GM12874 (cell line): ENCODE data around the gene SLC25A14.

Experiments used
- TF ChIP-seq, protein P1 (sequence below): IDR thresholded peaks from 2 replicates; pipeline ENCODE4 v1.5.1; 2011; ENCODE audit warnings: low read depth, mild to moderate bottlenecking, control low read depth, low read length, moderate library complexity; ENCODE audit not compliant: insufficient read depth

SLC25A14 gene

GRCh38 chrX:130339408-130340222, at the start of gene SLC25A14:
TSS of gene SLC25A14 (plus strand) at chrX:130339919. CDS start at chrX:130340279, 360 bp downstream.
- TF ChIP-seq, protein P1, sequence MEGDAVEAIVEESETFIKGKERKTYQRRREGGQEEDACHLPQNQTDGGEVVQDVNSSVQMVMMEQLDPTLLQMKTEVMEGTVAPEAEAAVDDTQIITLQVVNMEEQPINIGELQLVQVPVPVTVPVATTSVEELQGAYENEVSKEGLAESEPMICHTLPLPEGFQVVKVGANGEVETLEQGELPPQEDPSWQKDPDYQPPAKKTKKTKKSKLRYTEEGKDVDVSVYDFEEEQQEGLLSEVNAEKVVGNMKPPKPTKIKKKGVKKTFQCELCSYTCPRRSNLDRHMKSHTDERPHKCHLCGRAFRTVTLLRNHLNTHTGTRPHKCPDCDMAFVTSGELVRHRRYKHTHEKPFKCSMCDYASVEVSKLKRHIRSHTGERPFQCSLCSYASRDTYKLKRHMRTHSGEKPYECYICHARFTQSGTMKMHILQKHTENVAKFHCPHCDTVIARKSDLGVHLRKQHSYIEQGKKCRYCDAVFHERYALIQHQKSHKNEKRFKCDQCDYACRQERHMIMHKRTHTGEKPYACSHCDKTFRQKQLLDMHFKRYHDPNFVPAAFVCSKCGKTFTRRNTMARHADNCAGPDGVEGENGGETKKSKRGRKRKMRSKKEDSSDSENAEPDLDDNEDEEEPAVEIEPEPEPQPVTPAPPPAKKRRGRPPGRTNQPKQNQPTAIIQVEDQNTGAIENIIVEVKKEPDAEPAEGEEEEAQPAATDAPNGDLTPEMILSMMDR, result no peak

DNA sequence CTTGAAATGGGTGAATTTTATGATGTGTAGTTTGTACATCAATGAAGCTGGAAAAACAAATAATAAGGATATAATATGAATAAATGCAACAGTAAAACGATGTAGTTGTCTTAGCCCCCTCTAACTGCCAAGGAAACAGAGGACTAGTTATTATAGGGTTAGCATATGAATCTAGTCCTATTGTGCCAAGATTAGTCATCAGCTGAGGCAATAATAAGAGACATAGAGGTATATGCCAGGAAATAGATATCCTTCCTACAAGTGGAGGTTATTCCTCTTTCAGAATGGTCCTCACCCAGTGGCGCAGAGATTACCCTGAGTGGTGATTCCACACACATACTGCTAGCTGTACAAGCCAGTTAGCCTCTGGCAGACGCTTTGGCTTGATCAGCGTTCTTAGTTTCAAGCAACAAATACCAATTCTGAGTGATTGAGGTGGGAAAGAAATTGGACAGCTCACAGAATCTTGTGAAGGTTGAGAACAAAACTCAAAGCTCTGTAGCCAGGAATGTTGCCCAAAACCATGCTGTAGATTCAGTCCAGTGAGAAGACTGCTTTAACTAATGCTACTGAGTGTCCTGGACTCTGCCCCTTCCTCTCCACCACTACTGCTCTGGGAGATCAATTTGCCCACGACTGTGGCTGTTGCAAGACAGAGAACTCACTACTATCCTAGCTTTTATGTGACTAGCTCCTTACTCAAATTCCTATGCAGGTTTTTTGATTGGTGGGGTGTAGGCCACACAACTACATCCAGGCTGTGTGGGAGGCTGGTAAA, 44.0 kb upstream of the SLC25A14 start:
- TF ChIP-seq, protein P1, result no peak

GRCh38 chrX:130296297-130296678, 43.4 kb upstream of the SLC25A14 start:
- TF ChIP-seq, protein P1, result no peak

- TF ChIP-seq, protein P1, result no peak
These were observed 43.0 kb upstream of the SLC25A14 start for GRCh38 chrX:130296743-130297142.

DNA sequence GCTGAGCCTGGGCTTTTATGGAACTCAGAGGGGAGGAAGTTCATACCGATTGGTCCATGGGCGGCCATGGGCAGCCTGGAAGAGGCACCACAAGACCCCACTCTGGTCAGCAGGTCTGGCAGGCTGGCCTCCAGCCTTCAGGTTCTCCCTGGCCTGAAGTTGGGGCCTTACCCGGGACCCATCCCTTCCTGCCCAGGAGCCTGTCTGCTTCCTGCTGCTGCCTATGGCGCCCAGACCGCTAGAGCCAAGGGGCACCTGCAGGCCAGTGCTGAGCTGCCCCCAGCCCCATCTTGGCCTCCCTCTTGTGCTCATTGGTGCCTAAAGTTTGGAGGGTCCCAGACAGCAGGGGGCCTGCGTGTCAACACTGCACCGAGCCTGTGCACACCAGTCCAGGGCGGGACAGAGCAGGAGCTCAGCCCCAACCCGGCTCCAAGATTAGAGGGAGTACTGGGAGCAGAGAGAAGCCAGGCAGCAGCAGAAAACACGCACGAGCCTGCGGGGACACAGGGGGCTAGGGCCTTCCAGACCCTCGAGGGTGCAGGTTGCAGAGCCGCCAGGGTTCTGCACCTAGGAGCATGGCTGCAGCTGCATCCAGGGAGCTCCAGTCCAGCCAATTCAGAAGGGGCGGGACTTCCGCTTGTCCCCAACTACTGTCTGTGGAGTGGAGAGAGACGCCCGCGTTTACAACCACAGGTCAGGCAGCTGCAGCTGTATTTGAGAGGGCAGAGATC, 40.3 kb upstream of the SLC25A14 start:
- TF ChIP-seq, protein P1, result no peak

DNA sequence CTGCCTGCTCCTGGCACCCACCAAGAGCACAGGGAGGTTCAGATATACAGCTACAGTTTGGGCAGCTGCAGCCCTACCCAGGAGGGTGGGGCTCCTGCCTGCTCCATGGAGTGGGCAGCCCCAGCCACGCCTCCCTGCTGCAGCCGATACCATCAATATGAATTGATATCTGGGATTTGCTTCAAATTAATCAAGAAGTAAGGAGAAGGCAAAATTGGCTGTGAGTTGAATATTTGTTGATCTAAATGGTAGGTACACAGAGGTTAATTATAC, 39.8 kb upstream of the SLC25A14 start:
- TF ChIP-seq, protein P1, result no peak

GRCh38 chrX:130301405-130301804, 38.3 kb upstream of the SLC25A14 start:
- TF ChIP-seq, protein P1, result no peak
